ENCODE data around the gene CAMK1D.

GRCh38 chr10:12416344-12417050 is 67.2 kb downstream of the CAMK1D start:
- TF ChIP-seq, protein P1, sequence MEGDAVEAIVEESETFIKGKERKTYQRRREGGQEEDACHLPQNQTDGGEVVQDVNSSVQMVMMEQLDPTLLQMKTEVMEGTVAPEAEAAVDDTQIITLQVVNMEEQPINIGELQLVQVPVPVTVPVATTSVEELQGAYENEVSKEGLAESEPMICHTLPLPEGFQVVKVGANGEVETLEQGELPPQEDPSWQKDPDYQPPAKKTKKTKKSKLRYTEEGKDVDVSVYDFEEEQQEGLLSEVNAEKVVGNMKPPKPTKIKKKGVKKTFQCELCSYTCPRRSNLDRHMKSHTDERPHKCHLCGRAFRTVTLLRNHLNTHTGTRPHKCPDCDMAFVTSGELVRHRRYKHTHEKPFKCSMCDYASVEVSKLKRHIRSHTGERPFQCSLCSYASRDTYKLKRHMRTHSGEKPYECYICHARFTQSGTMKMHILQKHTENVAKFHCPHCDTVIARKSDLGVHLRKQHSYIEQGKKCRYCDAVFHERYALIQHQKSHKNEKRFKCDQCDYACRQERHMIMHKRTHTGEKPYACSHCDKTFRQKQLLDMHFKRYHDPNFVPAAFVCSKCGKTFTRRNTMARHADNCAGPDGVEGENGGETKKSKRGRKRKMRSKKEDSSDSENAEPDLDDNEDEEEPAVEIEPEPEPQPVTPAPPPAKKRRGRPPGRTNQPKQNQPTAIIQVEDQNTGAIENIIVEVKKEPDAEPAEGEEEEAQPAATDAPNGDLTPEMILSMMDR (IDR thresholded peaks at IDR 0.05) = no peak
- TF ChIP-seq EP300 (IDR thresholded peaks at IDR 0.05) (no peak), RCOR1 (IDR thresholded peaks at IDR 0.05; ENCODE audit: low read depth, low read length) (no peak), MYC (IDR thresholded peaks at IDR 0.05; ENCODE audit: borderline replicate concordance, low read length) (no peak), POLR2A (IDR thresholded peaks at IDR 0.05; ENCODE audit: low read length) (no peak), MAZ (IDR thresholded peaks at IDR 0.05; ENCODE audit: borderline replicate concordance, low read depth, low read length) (no peak), RNF2 (IDR thresholded peaks at IDR 0.05; ENCODE audit: borderline replicate concordance, low read depth) (no peak), HDAC2 (IDR thresholded peaks at IDR 0.05) (no peak), ZSCAN20 (CRISPR knock-in tag; IDR thresholded peaks at IDR 0.05) (no peak), KDM5A (IDR thresholded peaks at IDR 0.05) (no peak)
